NAMALWA (cell line): ENCODE measurements around the gene SYK.
"Not testable (repeated sequence)": the region's sequence is repeated elsewhere in the genome, so short reads cannot be mapped to it uniquely, and the experiment has no call there.

Experiments used
- DNase-seq: peaks from one replicate; pipeline ENCODE4 v3.0.0-alpha.2; 2015; ENCODE audit warnings: low spot score

Gene SYK

DNA sequence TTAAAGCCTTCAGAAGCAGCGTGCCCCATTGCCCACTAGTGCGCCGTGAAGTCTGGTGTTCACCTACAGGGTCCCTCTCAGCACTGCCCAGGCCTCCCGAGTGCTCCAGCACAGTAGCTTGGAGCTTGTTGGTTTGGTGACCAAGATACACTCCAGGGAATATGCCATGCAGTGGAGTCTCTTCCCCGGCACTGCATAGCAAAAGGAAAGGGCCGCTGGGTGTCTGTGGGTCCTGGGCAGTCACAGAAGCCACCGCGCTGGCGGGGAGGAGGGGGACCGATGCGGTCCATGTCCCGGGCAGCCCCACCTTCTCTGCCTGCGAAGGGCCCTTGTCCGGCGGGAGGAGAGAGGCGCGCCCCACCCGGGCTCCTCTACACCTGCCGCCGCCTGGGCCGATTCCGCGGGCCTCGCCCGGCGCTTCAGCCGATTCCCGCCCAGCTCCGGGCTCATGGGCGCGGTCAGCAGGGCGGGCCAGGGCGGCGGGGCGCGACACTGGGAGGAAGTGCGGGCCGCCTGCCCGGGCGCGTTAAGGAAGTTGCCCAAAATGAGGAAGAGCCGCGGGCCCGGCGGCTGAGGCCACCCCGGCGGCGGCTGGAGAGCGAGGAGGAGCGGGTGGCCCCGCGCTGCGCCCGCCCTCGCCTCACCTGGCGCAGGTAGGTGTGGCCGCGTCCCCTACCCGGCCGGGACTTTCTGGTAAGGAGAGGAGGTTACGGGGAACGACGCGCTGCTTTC, at the start of gene SYK:
Gene SYK (plus strand): TSS at position 579 of the 732 bp plus-strand sequence. CDS start 42,080 bp downstream, outside the sequence.
- peak; percentile 79 for DNase-seq

DNA sequence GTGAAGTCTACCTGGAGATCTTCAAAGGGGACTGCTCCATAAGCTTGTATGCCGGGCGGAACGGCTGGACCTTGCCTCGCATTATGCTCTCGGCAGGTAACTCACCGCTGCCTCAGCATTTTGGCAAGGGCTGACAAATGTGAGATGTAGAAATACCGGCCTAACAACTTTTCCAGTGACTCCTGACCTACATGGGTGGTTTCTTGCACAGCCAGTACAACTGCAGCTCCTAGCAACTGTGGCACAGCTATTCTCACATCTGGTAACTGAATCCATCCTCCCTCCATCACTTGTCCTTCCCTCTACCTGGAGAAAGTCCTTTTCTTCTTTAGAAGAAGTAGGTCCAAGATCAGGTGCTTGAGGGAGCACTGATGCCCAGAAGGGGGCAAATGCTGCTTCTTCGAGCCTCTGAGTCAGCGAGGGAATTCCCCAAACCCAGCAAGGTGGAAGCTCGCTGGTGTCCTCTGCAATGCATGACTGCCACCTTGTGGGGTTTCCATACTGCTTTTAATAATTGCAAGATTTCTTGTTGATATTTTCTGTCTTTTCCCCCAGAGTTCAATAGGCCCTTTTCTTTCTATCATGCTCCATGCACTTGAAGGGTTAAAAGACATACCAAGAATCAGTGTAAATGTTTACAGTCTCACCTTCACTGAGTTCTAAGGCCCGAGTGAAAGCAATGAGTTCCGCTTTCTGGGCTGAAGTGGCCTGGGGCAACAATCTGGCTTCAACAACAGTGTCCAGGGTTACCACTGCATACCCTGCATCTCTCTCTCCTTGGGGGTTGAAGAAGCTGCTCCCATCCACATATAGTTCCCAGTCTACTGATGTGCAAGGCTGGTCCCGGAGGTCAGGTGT, 45.9 kb upstream of the SYK start:
- DNase-seq: peak; percentile 80

GRCh38 chr9:90760577-90760976, 41.0 kb upstream of the SYK start:
- not testable (repeated sequence) for DNase-seq

- DNase-seq: no peak
These were observed 34.9 kb upstream of the SYK start for GRCh38 chr9:90766731-90767130.

- DNase-seq: no peak
These were observed 34.0 kb upstream of the SYK start for GRCh38 chr9:90767523-90768100.

GRCh38 chr9:90770182-90770738, 31.4 kb upstream of the SYK start:
- DNase-seq: peak; percentile 37

DNA sequence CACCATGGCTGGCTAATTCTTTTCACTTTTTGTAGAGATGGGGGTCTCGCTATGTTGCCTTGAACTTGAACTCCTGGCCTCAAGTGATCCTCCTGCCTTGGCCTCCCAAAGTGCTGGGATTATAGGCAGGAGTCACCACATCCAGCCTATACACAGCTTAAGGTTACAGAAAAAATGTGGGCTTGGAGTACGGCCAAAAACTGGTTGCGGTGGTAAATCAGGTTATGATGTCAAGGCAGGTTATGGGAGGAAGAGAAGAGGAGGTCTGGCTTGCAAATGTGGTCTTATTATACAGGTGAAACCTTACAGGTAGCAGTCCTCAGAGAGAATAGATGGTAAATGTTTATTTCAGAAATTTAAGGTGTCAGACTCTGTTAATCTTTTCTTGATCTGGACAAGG, 30.7 kb upstream of the SYK start:
- no peak for DNase-seq

- no peak for DNase-seq
These were observed 29.2 kb upstream of the SYK start for GRCh38 chr9:90772386-90772785.

DNA sequence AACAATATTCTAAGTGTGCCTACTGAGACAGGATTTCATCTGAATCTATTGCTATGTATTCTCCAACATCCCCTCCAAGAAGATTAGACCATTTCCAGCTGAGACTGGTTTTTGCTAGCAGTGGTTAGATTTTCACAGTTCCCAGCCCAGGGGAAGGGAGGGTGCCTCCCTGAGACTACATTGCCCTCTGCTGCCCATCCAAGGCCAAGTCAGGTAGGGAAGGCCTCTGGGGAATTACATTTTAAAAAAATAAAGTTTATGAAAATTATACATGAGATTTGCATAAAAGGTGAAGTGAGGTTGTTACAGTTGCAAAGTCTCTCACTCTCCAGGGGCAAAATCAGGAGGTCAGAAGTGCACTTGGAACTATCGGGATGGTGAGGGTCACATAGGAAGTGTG, 28.0 kb upstream of the SYK start:
- peak; percentile 65 for DNase-seq

- no peak for DNase-seq
These were observed 27.5 kb upstream of the SYK start for GRCh38 chr9:90774071-90774470.

DNA sequence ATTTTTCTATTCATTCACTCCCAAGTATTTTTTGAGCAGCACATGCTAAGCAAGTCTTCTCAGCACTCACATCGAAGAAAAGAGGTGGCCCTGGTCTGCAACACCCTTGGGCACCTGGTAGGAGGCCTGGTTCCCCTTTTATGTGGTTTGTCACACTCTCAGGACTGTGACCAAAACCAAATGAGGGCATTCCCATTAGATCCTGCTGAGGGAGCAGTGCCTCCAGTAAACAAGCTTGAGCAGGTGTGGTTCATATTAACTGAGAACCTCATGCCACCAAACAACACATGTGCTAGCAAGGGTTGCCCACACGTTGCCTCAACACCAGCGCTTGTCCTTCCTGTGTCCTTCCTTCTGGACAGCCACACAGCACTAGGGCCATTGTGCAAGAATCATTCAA, 26.9 kb upstream of the SYK start:
- DNase-seq: peak; percentile 91

DNA sequence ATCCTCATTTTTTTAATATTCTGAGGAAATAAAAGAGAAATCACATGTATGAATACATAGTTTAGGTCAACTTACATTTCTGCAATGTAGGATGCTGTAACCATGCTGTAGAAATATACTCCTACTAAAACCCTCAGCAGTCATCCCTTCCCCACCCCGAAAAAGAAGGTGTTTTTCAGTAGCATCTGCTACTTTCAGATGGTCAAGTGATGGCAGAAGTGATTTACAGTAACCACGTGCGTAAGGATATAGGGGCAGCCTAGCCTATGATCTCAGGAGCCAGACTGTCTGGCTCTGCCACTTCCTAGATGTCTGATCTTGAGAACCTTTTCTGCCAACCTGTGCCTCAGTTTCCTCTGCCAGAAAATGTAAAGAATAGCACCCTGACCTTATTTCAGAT, 26.0 kb upstream of the SYK start:
- DNase-seq: peak; percentile 32

- DNase-seq: no peak
These were observed 22.9 kb upstream of the SYK start for GRCh38 chr9:90778746-90779145.

DNA sequence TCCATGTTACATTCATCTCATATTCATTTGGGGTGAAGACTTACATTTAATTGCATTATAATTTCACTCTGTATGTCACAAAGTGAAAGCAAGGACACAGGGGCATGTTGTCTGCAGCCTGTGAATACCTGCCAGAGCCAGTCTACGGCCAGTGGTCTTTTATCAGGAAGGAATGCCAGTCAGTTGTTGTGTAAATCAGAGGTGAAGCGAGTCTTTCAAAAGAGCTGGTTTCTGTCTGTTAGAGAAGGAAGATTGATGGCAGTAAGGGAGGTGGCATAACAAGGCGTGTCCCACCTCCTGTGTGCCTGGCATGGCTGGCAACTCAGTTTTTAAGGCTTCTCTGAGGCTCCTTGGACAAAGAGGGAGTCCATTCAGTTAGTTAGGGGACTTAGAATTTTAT, 18.1 kb upstream of the SYK start:
- no peak for DNase-seq

DNA sequence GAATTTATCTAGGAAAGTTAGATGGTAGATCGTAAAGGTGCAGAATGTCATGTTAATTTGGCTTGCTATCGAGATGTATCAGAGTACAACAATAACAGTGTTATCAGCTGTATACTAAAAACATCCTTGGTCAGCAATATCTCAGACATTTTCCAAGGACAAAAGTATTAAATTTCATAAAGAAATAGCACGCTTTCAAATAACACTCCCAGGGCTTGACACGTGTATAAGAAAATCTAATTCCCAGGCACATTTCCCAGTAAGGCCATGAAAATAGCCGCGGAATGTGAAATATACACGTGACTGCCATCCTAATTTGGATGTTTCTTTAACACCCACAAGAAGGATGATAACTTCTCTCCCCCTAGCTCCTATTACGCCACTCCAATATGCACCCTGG, 17.7 kb upstream of the SYK start:
- DNase-seq: no peak

GRCh38 chr9:90787771-90788460, 13.7 kb upstream of the SYK start:
- no peak for DNase-seq

DNA sequence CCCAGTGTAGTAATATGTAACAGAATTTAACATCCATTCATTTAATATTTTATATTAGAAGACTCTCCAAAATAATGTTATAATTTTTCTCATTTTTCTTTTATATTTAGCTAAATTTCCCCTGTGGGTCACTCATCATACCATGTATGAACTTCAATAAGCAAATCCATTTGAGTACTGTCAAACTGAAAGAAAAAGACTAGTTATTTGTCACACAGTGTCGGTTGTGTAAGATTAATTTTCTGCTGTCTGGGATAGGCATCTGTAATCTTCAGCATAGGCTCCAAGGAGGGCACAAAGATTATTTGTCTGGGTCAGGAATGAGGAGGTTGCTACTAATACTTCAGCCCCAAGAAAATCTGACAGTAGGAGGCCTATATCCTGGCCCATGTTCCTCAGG, 13.1 kb upstream of the SYK start:
- DNase-seq: not testable (repeated sequence)

GRCh38 chr9:90789408-90789807, 12.2 kb upstream of the SYK start:
- DNase-seq: no peak

DNA sequence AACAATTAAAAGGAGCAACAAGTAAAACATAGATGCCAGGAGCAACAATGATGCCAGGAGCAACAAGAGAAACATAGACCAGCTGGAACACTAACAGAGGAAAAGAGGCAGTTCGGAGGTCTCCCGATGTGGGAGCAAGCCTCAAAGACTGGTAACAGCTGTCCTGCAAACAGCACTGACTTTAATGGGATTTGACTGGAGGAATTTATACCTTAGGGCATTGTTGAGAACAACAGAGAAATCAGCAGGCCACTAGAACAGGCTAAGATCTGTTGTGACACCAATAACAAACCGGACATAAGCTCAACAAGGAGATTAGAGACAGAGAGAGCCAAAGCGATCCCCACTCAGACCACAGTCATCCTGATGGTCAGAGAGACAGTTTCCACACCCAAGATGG, 11.8 kb upstream of the SYK start:
- DNase-seq: no peak

DNA sequence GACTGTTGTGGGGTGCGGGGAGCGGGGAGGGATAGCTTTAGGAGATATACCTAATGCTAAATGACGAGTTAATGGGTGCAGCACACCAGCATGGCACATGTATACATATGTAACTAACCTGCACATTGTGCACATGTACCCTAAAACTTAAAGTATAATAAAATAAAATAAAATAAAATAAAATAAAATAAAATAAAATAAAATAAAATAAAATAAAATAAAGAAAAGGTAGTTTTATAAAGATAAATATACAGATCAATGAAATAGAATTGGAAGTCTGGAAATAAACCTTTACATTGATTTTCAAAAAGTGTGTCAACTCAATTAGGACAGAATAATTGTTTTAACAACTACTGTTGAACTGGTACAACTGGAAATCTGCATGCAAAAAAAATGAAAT, 8.6 kb upstream of the SYK start:
- not testable (repeated sequence) for DNase-seq

GRCh38 chr9:90793729-90794128, 7.9 kb upstream of the SYK start:
- DNase-seq: peak; percentile 42

DNA sequence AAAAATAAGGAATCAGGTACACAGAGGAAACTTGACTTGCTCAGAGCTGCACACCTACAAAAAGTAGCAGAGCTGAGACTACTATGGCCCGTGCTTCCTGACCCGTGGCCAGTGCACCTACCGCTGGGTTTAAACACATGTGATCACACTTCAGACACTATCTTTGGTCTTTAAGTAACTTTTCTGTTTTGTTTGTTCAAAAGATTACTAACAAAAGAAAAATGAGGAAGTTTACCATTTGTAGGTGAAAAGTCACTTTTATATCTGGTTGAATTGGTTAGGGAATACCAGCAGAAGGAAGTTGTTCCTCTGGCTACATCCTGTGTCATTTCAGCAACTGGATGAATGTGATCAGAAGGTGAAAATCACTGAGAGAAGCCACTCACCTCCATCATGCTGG, 6.5 kb upstream of the SYK start:
- DNase-seq: peak; percentile 54
